ENCODE results near the gene ZNF229. TPM values are rescaled to one million over a fixed set of nuclear protein-coding genes. Genes with fewer than 3 reads are reported as not detected.
"Not testable (repeated sequence)": the region's sequence is repeated elsewhere in the genome, so short reads cannot be mapped to it uniquely, and the experiment has no call there.

The ZNF229 gene
- total RNA-seq: under 1 TPM; 0.60 to 0.77 TPM

DNA sequence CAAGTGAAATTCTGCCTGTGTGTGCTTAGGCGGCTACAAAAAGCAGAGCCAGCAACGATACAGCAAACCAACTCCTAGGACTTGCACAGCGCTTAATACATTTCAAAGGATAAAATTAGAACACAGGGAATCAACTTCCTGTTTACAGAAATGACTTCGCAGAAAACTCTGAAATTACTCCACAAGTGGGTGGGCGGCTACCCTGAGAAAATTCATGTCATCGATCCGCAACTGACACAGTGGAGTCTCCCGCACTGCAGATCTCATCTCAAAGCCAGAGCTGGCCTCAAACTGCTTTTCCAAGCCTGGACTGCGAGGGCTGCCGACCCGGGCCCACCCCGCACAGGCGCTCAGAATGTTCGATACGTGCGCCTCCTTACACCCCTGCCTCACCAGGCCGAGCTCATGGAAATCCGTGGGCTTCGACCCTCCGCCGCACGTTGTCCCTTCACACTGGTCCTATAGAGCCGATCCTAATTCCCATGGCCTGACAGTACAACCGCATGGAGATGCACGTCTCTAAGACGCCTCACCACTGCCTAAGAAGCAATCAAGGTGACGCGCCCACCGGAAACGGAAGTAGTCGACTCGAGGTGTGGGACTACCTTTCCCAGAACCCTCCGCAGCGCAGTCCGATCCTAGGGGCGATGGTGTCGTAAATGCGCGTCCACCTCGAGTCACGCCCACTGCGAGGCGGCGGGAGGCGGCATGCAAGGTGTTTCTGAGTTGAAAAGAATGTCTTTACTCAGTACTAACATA lies at the start of gene ZNF229:
ZNF229 (minus strand) TSS at position 557 of the 759 bp plus-strand sequence. CDS start 5,625 bp downstream, outside the sequence.
- ChIA-PET POLR2A (no interaction called here), CTCF (no interaction called here)
- H3K4me1 Mint-ChIP-seq: peaks cover 12% of the 10 kb centered on the region
- H3K36me3 Mint-ChIP-seq (ENCODE audit: low read depth): peaks cover 26% of the 10 kb centered on the region
- H3K27ac Mint-ChIP-seq: peak within 1 kb of the TSS; percentile 89
- peaks cover 66% of the 10 kb centered on the region for H3K9me3 Mint-ChIP-seq
- DNase-seq: peak; percentile 86
- peak within 1 kb of the TSS; percentile 83 for H3K4me3 Mint-ChIP-seq
- H3K27me3 Mint-ChIP-seq: no peaks in the 10 kb centered on the region

DNA sequence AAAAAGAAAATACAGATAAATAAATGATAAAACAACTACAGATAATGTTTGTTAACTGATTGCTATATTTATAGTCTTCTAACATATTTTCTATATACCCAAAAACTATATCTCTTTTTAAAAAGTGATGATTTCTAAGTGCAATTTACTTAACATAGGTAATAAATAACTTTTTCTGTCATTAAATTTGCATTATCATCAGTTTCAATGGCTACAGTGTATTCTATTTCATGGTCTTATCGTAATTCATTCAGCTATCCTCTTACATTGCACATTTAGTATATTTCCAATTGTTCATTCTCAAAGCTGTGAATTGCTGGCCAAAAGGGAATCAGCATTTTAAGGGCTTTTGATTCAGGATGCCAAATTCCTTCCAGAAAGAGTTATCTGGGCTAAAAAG lies 48.4 kb upstream of the ZNF229 start:
- peaks cover 70% of the 10 kb centered on the region for H3K9me3 Mint-ChIP-seq
- H3K27ac Mint-ChIP-seq: no peak overlapping the region
- H3K4me1 Mint-ChIP-seq: peaks cover 31% of the 10 kb centered on the region
- H3K4me3 Mint-ChIP-seq: no peak overlapping the region
- ChIA-PET CTCF (no interaction called here), POLR2A (no interaction called here)
- peaks cover 88% of the 10 kb centered on the region for H3K36me3 Mint-ChIP-seq (ENCODE audit: low read depth)
- no peaks in the 10 kb centered on the region for H3K27me3 Mint-ChIP-seq
- DNase-seq: no peak

DNA sequence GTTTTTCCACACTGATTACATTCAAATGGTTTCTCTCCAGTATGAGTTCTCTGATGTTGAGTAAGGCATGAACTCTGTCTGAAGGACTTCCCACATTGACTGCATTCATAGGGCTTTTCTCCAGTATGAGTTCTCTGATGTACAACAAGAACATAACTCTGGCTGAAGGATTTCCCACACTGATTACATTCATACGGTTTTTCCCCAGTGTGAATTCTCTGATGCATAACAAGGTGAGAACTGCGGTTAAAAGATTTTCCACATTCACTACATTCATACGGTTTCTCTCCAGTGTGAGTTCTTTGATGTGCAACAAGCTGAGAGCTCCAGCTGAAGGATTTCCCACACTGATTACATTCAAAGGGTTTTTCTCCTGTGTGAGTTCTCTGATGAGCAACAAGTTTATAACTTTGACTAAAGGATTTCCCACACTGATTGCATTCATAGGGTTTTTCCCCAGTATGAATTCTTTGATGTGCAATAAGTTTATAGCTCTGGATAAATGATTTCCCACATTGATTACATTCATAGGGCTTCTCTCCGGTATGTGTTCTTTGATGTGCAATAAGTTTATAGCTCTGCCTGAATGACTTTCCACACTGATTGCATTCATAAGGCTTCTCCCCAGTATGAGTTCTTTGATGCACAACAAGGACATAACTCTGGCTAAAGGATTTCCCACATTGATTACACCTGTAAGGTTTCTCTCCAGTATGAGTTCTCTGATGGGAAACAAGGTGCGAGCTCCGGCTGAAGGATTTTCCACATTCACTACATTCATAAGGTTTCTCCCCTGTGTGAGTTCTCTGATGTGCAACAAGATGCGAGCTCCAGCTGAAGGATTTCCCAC lies 28.5 kb upstream of the ZNF229 start:
- POLR2A ChIA-PET: no interaction called here

DNA sequence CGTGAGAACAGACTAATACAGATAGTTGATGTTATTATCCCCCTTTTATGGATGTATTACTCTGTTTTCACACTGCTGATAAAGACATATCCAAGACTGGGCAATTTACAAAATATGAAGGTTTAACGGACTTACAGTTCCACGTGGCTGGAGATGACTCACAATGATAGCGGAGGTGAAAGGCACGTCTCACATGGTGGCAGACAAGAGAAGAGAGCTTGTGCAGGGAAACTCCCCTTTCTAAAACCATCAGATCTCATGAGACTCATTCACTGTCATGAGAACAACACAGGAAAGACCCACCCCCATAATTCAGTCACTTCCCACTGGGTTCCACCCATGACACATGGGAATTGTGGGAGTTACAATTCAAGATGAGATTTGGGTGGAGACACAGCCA lies 20.5 kb upstream of the ZNF229 start:
- Mint-ChIP-seq H3K9me3 (peaks cover 83% of the 10 kb centered on the region), H3K36me3 (ENCODE audit: low read depth) (peaks cover 14% of the 10 kb centered on the region)
- H3K4me3 Mint-ChIP-seq, POLR2A ChIA-PET, DNase-seq, H3K4me1 Mint-ChIP-seq, H3K27me3 Mint-ChIP-seq, H3K27ac Mint-ChIP-seq, CTCF ChIA-PET: not testable (repeated sequence)

More for the DNA sequence above, 28.5 kb upstream of the ZNF229 start:
- no peak for DNase-seq
- peaks cover 87% of the 10 kb centered on the region for H3K36me3 Mint-ChIP-seq (ENCODE audit: low read depth)
- H3K4me1 Mint-ChIP-seq: no peaks in the 10 kb centered on the region
- H3K4me3 Mint-ChIP-seq: no peak overlapping the region
- peaks cover 84% of the 10 kb centered on the region for H3K9me3 Mint-ChIP-seq
- CTCF ChIA-PET: no interaction called here
- H3K27me3 Mint-ChIP-seq: no peaks in the 10 kb centered on the region
- H3K27ac Mint-ChIP-seq: no peak overlapping the region

DNA sequence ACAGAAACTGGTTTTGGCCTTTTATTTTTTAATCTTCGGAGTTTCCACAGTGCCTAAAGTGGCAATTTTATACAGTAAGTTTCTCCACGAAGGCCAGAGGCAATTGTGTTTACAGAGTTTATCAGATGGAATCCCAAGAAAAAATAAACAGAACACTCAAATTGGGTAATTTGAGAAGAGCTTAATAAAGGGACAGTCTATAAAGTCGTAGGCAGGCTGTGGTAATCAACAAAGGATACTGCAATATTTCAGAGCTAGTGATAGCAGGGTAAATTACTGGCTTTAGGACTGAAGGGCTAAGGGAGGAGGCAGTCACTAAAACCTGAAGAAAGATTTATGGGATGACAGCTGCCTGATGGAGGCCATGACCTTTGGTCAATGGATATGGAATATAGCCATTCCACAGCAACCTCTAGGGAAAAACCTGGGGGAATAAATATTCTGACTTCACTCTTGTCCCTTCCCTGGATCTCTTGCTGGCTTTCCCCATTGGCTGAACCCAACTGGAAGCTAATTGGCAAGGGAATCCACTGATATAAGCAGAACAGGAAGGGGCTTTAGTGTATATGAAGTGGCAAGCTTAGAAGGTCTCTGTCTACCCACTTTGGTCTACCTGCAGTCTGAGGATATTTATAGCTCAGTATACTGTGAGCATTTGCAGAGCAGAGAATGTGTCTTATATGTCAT lies 14.5 kb upstream of the ZNF229 start:
- POLR2A ChIA-PET; H3K4me1 Mint-ChIP-seq; CTCF ChIA-PET; H3K27me3 Mint-ChIP-seq; H3K36me3 Mint-ChIP-seq (ENCODE audit: low read depth); H3K27ac Mint-ChIP-seq; H3K4me3 Mint-ChIP-seq; DNase-seq: not testable (repeated sequence)
- peaks cover 51% of the 10 kb centered on the region for H3K9me3 Mint-ChIP-seq

DNA sequence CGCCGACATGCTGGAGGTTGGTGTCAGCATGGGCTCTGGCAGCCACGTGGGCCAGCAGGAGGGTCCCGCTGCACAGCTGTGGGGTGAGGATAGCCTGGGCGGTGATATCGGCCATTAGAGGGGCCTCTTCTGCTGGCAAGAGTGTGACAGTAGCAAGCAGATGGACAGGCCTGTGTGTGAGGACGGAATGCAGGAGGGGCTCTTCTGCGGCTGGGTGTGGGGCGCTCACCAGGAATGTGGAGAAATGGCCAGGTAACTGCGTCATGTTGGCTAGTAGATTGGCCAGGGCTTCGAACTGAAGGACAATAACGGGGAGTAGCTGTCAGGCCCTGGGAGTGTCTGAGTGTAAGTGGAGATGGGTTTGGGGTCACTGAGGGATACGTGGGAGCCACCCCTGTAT lies 7.7 kb upstream of the ZNF229 start:
- H3K27me3 Mint-ChIP-seq; POLR2A ChIA-PET; DNase-seq; H3K36me3 Mint-ChIP-seq (ENCODE audit: low read depth); CTCF ChIA-PET; H3K4me1 Mint-ChIP-seq; H3K4me3 Mint-ChIP-seq; H3K27ac Mint-ChIP-seq: not testable (repeated sequence)
- H3K9me3 Mint-ChIP-seq: peaks cover 50% of the 10 kb centered on the region

DNA sequence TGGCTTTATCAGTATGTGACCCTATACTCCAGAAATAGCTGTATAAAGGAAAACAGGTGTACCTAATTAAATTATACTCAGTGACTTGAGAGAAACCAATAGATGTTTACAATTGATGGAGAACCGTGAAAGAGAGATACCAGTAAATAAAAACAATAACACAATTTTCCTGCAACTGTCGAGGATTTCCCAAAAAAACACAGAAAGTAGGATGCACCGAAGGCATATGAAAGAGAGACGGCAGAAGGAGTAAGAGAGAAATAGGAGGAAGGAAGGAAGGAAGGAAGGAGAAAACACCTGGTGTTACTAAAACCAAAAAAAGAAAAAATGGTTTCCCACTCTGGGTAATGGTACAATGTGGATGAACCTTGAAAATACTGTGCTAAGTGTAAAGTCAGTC lies 6.8 kb upstream of the ZNF229 start:
- no peaks in the 10 kb centered on the region for H3K36me3 Mint-ChIP-seq (ENCODE audit: low read depth)
- no peaks in the 10 kb centered on the region for H3K27me3 Mint-ChIP-seq
- no peak for DNase-seq
- H3K27ac Mint-ChIP-seq: no peak overlapping the region
- POLR2A ChIA-PET: no interaction called here
- CTCF ChIA-PET: no interaction called here
- no peak overlapping the region for H3K4me3 Mint-ChIP-seq
- H3K9me3 Mint-ChIP-seq: peaks cover 53% of the 10 kb centered on the region
- H3K4me1 Mint-ChIP-seq: no peaks in the 10 kb centered on the region

DNA sequence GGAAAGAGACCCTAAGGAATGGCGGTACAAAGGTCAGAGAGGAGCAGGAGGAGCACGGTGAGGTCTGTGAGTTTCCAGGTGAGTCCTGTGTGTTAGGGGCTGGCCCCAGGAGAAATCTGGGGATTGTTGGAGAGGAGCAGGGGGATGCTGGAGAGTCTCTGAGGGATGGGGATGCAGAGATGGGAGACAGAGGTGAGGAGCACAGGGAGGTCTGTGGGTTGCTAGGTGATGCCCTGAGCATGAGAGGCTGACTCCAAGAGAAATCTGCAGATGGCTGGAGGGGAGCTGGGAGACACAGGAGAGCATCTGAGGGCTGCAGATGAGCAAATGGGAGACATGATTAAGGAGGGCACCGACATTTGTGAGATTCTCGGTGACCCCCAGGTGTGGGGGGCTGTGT lies 4.1 kb upstream of the ZNF229 start:
- Mint-ChIP-seq H3K4me1 (peaks cover 12% of the 10 kb centered on the region), H3K9me3 (peaks cover 59% of the 10 kb centered on the region), H3K27ac (no peak overlapping the region), H3K27me3 (no peaks in the 10 kb centered on the region), H3K36me3 (ENCODE audit: low read depth) (peaks cover 14% of the 10 kb centered on the region), H3K4me3 (no peak overlapping the region)
- CTCF ChIA-PET: interaction anchor here (1.4 kb wide), 1 partner anchor 109 kb away, joined by 3 read pairs; no protein-coding TSS in a partner anchor
- POLR2A ChIA-PET: no interaction called here
- DNase-seq: no peak

DNA sequence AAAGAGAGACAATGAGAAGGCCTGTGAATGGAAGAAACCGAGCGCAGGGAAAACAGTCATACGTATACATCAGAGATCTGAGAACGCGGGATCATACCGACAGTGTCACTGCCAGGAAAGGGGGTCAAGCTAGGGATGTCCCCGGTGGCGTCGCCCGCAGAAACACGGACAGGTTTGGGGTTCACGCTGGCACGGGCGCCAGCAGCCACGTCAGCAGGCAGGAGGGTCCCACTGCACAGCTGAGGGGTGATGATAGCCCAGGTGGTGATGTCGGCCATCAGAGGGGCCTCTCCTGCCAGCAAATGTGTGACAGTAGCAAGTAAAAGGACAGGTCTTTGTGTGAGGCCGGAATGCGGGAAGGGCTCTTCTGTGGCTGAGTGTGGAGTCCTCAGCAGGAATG lies 3.4 kb upstream of the ZNF229 start:
- Mint-ChIP-seq H3K27ac (no peak overlapping the region), H3K4me3 (no peak overlapping the region), H3K27me3 (no peaks in the 10 kb centered on the region), H3K36me3 (ENCODE audit: low read depth) (peaks cover 17% of the 10 kb centered on the region), H3K9me3 (peaks cover 64% of the 10 kb centered on the region), H3K4me1 (peaks cover 12% of the 10 kb centered on the region)
- ChIA-PET CTCF (no interaction called here), POLR2A (no interaction called here)
- no peak for DNase-seq

DNA sequence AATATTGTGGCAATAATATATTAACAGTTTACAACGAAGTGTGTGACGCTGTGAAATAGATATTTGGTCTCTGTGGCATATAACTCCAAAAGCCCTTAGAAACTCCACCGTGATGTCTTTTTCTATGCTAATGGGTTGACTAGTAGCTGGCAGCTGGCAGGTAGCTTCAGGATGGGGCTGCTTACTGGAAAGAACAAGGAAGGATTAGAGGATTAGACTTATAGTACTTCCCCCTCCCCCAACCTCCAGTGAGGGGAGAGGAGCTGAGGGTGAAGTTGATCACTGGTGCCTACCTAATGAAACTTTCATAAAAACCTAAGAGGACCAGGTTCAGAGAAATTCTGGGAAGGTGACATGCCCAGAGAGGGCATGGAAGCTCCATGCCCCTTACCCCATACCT lies 9.8 kb downstream of the ZNF229 start:
- Mint-ChIP-seq H3K9me3 (peaks cover 38% of the 10 kb centered on the region), H3K27ac (no peak overlapping the region), H3K4me3 (no peak overlapping the region), H3K4me1 (no peaks in the 10 kb centered on the region), H3K36me3 (ENCODE audit: low read depth) (peaks cover 11% of the 10 kb centered on the region), H3K27me3 (no peaks in the 10 kb centered on the region)
- ChIA-PET CTCF (interaction anchor here (0.6 kb wide), 1 partner anchor 169 kb away, joined by 3 read pairs; no protein-coding TSS in a partner anchor), POLR2A (no interaction called here)
- DNase-seq: no peak

DNA sequence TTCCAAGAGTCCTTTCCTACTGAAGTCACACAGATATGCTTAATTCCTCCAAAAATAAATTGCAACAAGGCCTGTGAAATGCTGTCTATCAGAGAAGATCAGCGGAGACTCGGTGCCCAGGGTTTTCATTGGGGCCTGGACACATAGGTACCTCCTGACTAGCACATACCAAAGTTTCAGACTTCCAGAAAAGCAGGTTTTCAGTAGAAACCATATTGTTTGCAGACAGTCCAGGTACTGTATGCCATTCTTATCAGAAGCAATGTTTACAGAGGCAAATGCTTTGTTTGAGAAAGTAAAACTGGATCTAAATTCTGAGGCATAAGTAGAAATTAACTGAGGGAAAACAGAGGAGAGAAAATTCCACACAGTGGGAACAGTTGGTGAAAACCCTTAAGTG lies 12.8 kb downstream of the ZNF229 start:
- DNase-seq: no peak
- H3K4me3 Mint-ChIP-seq: no peak overlapping the region
- H3K4me1 Mint-ChIP-seq: no peaks in the 10 kb centered on the region
- CTCF ChIA-PET: no interaction called here
- no peaks in the 10 kb centered on the region for H3K27me3 Mint-ChIP-seq
- peaks cover 4% of the 10 kb centered on the region for H3K36me3 Mint-ChIP-seq (ENCODE audit: low read depth)
- H3K9me3 Mint-ChIP-seq: peaks cover 47% of the 10 kb centered on the region
- POLR2A ChIA-PET: no interaction called here
- H3K27ac Mint-ChIP-seq: no peak overlapping the region

DNA sequence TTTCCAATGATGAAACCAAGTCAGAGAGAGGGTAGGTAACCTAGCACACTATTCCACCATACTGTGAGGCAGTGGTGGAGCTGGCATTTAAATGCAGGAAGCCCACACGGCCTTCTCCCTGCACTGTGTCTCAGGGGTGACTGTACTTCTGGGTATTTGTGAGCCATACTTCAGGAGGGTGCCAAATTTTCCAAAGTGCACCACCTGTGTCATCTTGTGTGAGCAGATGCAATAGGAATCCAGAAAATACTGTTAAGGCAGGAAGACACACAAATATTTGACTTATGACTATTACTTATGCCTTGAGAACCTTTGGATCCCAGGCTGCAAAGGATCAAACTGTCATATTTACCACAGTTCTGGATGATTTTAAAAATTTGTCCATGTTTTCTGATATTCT lies 17.3 kb downstream of the ZNF229 start:
- Mint-ChIP-seq H3K27me3 (no peaks in the 10 kb centered on the region), H3K9me3 (peaks cover 64% of the 10 kb centered on the region), H3K27ac (no peak overlapping the region), H3K4me1 (no peaks in the 10 kb centered on the region), H3K36me3 (ENCODE audit: low read depth) (peaks cover 8% of the 10 kb centered on the region), H3K4me3 (no peak overlapping the region)
- ChIA-PET CTCF (no interaction called here), POLR2A (no interaction called here)
- no peak for DNase-seq

DNA sequence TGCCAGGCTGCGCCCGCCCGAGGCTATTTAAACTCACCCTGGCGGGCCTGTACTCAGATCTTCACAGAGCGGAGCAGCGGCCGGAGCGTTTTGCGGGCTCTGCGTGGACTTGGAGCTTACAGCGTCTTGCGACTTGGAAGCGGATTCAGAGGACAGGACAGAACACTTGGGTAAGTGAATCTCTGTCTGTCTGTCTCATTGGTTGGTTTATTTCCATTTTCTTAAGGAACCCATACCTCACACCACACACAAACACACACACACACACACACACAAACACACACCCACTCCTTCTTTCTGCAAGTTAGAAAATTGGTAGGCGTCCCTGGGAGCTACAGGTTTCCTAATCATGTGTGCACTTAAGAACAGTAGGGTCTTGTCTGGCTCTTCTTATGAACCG lies 32.7 kb downstream of the ZNF229 start:
- H3K36me3 Mint-ChIP-seq (ENCODE audit: low read depth); H3K27ac Mint-ChIP-seq; DNase-seq; POLR2A ChIA-PET; H3K4me3 Mint-ChIP-seq; H3K27me3 Mint-ChIP-seq; CTCF ChIA-PET; H3K4me1 Mint-ChIP-seq: not testable (repeated sequence)
- H3K9me3 Mint-ChIP-seq: peaks cover 42% of the 10 kb centered on the region

Data from activated CD4-positive, alpha-beta T cell treated with anti-CD3 and anti-CD28 coated beads, Interleukin-2, amount 10 ng/mL, durations not matched to agents 7 days and 5 days (primary cell).